ENCODE data around the gene PDZD8.

PDZD8 gene

DNA sequence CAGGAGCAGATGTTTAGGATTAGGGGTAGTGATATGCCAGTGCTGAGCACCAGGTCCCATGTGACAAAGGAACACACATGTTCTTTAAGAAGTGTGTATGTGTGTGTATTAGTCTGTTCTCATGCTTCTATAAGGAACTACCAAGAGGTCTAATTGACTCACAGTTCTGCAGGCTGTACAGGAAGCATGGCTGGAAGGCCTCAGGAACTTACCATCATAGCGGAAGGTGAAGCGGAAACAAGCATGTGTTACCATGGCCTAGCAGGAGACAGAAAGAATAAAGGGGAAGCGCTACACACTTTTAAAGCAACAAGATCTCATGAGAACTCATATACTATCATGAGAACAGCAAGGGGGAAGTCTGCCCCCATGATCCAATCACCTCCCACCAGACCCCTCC lies 22.8 kb upstream of the PDZD8 start:
- no peak for DNase-seq (ENCODE audit: low spot score)

DNA sequence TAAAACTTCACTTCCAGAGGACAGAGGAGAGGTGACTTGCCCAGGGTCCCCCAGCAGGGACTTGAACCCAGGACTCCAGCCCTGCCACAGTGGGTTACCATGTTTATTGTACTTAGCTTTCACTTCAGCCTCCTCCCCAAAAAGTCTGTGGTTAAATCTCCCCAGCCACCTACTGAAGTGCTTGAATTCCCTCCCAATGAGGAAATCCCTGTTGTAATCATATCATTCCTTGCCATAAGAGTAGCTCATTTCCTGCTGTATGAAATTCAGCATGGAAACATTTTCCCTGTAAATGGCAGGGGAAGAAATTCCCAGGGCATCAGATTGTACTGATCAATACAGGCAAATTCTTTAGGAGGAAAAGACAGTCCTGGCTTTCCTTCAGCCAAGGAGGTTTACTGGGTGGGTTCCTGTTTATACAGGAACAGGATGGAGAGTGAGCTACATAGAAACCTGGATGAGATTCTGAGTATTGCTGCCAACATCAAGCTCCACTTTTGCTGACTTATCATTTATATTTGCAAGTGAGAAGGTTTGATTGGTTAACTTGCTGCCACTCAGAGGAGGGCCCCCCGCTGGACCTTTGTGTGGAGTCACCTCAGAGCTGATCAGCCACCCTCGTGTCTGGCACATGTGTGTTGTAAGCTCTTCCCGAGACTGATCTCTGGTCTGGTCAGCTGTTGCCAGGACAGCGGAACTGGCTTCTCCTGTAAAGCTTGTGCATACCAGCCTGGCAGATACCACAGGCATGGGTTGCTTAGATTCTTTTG lies 16.4 kb upstream of the PDZD8 start:
- no peak for DNase-seq (ENCODE audit: low spot score)

- no peak for DNase-seq (ENCODE audit: low spot score)
Measured at GRCh38 chr10:117390420-117390819, 15.2 kb upstream of the PDZD8 start.

GRCh38 chr10:117386805-117387204 lies 11.6 kb upstream of the PDZD8 start:
- DNase-seq (ENCODE audit: low spot score) = no peak

GRCh38 chr10:117382861-117383260 lies 7.6 kb upstream of the PDZD8 start:
- no peak for DNase-seq (ENCODE audit: low spot score)

DNA sequence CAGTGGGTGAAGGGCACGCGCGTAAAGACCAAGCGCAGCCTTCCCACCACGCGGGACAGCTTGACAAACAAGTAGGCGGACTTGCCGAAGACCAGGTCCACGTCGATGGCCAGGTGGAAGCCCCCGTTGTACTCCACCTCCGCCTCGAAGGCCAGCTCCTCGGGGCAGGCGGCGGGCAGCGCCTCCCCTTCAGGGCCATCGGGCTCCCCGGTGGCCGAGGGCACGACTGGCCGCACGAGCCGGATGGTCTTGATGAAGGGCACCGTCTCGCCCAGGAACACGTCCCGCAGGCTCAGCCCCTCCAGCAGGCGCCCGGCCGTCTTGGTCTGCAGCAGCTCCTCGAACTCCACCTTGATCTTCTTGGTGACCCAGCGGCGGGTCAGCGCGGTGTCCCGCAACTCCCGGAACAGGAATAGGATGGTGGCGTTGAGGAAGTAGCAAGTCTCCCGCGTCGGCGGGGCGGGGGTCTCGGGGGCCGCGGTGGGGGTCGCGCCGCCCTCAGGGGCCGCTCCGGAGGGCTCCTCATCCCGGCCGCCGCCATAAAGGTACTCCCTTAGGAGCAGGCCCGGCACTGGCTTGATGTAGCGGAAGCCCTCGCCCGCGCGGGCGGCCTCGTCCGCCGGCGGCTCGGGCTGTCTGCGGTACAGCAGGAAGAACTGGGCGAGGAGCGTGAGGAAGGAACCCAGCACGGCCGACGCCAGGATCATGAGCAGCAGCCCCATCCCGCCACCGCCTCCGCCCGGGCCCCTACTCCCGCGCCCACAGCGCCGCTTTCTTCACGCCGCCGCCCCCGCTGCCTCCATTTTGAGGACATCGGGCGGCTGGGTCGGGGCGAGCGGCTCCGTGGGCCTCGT lies 507 bp downstream of the PDZD8 start:
- no peak for DNase-seq (ENCODE audit: low spot score)

DNA sequence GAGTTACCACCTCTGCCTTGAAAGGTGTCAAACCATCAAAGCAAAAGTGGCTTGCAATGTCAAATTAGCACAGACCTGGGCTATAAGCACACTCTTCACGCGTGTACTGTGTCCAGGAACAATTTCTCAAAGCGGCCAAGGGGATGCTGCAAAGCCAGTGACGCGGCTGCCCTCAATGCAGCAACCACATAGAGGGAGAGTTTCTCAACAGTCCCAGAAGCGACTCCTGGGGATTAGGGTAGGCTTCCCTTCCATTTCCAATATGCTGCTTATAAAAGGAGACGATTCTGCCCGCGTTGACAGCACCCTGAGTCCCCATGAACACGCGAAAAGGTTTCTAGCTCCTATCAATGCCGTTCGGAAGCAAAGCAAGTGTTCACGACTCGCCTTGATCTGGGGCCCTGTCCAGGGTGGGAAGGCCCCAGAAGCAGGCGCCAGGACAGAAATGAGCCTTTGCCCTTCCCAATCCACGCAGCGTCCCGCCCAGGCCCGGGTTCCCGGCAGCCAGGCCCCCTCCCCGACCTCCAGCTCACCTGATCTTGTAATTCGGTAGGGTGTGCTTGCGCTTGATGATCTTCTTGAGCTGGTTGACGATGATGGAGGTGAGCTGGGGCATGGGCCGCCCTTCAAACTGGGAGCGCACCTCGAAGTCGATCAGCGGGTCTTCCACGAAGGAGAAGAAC lies 1.3 kb downstream of the PDZD8 start:
- DNase-seq (ENCODE audit: low spot score) = no peak

DNA sequence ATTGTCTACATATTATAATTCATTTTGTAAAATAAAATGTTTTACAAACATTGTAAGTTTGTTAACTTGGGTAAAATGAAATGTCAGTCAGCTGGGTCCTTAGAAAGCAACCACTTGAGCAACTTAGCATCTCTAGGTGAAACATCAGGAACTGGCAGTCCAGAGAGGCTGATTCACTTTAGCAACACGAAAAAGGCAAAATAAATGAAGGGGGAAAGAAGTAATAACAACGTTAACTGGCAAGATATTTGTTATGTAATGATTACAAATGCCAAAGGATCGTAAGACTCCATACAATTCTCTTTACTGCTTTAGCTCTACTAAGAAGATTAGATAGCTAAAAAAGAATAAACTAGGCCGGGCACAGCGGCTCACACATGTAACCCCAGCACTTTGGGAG lies 5.0 kb downstream of the PDZD8 start:
- no peak for DNase-seq (ENCODE audit: low spot score)

DNA sequence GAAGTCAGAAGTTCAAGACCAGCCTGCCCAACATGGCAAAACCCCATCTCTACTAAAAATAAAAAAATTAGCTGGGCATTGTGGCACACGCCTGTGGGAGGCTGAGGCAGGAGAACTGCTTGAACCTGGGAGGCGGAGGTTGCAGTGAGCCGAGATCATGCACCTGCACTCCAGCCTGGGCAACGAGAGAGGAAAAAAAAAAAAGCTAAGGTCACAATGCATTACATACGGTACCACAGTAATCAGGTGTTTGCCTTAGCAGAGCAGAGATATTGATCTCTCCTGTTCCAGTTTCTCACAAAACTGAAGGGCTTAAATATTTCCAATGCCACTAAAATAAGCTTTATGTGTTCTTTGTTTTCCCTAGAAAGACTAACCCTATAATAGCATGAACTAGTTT lies 7.5 kb downstream of the PDZD8 start:
- DNase-seq (ENCODE audit: low spot score) = no peak

GRCh38 chr10:117366741-117367140 lies 8.5 kb downstream of the PDZD8 start:
- DNase-seq (ENCODE audit: low spot score) = no peak

- DNase-seq (ENCODE audit: low spot score) = peak; percentile 87
Measured at GRCh38 chr10:117365612-117366011, 9.6 kb downstream of the PDZD8 start.

GRCh38 chr10:117364110-117364960 lies 10.9 kb downstream of the PDZD8 start:
- DNase-seq (ENCODE audit: low spot score) = no peak

DNA sequence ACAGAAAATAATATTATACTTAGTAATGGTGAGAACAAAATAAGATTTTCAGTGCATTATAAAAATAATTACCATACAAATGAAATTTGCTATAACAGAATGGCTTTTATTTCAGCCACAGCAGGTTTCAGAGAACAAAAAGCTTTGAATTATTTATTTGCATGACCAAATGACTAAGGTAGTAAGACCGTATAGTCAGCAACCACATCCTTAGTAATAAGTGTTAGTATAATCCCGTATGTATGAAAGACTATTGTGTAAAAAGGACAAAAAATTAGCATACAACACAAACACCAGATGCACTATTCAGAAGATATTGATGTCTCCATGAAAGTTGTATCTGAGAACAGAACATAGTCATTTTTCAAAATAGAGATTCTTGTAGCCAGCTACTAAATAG lies 12.2 kb downstream of the PDZD8 start:
- DNase-seq (ENCODE audit: low spot score) = no peak

GRCh38 chr10:117362313-117362712 lies 12.9 kb downstream of the PDZD8 start:
- no peak for DNase-seq (ENCODE audit: low spot score)

GRCh38 chr10:117360994-117361667 lies 14.1 kb downstream of the PDZD8 start:
- DNase-seq (ENCODE audit: low spot score) = no peak

DNA sequence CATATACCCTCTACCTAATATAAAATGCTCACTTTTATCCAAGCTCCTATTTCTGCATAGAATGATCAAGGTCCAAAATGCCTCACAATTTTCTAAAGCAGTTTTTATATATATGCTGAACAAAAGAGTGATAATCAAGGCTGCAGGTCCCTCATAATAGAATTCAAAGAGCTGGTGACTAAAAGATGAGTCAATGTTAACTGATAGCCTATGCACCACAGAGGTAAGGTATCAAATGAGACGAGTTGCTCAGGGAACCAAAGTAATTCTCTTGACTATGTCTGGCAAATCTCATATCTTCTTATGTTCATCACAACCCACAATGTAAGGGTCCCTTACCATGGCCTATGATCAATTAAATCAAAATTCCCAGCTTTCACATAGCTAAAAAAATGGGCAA lies 15.2 kb downstream of the PDZD8 start:
- DNase-seq (ENCODE audit: low spot score) = peak; percentile 51

GRCh38 chr10:117355072-117355471 lies 20.2 kb downstream of the PDZD8 start:
- no peak for DNase-seq (ENCODE audit: low spot score)

DNA sequence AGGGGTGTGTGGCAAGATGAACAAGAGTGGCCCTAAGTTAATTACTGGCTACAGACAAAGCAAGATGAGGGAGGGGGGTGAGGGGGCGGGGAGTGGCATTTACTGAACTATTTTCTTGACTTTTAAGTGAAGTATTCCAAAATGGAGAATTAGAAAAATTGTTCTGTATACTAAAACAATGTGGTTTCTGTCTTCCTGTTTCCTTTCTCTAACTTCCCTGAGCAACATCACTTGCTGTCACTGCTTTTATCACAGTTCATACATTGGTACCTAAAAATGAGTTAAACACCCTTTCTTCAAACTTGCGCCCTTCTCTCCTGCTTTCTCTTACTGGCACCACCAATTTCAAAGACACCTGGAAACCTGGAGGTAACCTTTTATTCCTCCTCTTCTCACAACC lies 21.6 kb downstream of the PDZD8 start:
- no peak for DNase-seq (ENCODE audit: low spot score)

DNA sequence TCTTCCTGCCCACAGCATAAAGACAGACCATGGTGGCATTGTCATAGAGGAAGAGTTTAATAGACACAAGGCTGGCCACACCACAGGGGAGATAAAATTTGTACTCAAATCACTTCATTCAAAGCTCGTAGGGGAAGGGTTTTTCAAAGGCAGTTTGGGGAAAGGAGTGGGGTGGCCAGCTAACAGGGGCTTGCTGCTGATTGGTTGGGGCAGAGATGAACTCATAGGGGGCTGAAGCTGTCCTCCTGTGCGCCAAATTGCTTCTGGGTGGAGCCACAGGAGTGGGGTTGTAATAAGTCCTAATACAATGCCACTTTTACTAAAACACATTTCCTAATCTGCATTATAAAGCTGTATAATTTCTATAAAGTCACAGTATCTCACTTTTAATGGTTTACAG lies 22.5 kb downstream of the PDZD8 start:
- no peak for DNase-seq (ENCODE audit: low spot score)

GRCh38 chr10:117351996-117352395 lies 23.2 kb downstream of the PDZD8 start:
- DNase-seq (ENCODE audit: low spot score) = no peak

GRCh38 chr10:117351558-117351957 lies 23.7 kb downstream of the PDZD8 start:
- no peak for DNase-seq (ENCODE audit: low spot score)

All from LoVo (cell line).